Spleen (tissue), 7 donors: ENCODE results near the gene PPBP.

Experiments
- POLR2A ChIP-seq, 3 donors: fragments of 450-650 bp; IDR thresholded peaks; one replicate each; pipeline ENCODE4 v1.5.1; 2017; ENCODE audit warnings: antibody characterized with exemption in 3 of 3, mild to moderate bottlenecking in 1 of 3
- POLR2AphosphoS5 ChIP-seq, 3 donors: sonication (generic); formaldehyde crosslinking; IDR thresholded peaks; one replicate each; pipeline ENCODE4 v1.5.1; 2017; ENCODE audit warnings: antibody characterized with exemption in 3 of 3
- TF ChIP-seq, protein P1 (sequence below), 11 experiments: fragments of 200-600 bp in 7 of 11; fragments of 450-650 bp in 4 of 11; sonication (generic) in 4 of 11; IDR thresholded peaks in 8 of 11; conservative IDR thresholded peaks in 3 of 11; 1 replicate in 7 of 11; 2 replicates in 4 of 11; pipeline versions ENCODE4 v1.4.0 to v1.8.0; 2016 to 2021; ENCODE audit warnings: antibody characterized with exemption in 11 of 11, inconsistent platforms in 4 of 11, mild to moderate bottlenecking in 1 of 11
- donor health status: DM: no; HTN: no; CAD: no; lungs with moderate emphysema.
- donor health status: DM: no; HTN: no; CAD: no.
- donor health status: DM: no; HTN: no; CAD: no.

DNA sequence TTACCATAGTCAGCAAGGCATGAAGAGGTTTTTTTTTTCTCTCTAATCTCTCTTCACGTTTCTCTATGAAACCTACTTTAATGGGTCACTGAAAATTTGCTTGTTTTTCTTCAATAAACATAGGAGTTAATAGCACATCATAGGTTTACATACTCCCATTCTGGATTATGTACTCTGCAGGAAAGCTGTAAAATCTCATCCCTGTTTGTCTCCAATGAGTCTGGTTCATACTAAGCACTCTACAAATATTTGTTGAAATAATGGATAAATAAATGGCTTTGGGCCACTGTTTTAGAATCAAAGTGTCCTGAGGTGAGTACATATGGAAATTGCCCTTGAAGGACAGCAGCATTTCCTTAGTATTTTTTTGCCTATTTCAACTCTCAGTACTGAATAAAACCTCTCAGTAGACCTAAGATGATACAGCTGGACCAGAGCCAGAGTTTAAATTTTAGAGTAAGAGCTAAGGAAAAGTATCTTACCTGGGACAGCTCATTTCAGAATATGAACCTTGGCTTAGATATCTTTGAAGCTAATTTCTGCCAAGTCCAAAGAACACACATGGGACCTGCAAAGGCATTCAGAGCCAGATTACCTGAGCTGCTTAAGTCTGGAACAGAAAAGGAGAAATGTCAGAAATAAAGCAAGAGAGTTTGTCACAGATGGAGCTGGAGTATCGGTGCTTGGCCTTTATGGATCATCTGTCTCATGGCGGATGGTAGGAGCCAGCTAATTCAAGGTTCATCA is 40.6 kb downstream of the PPBP start:
- TF ChIP-seq POLR2A (IDR thresholded peaks at IDR 0.05), result no peak
- TF ChIP-seq, protein P1, sequence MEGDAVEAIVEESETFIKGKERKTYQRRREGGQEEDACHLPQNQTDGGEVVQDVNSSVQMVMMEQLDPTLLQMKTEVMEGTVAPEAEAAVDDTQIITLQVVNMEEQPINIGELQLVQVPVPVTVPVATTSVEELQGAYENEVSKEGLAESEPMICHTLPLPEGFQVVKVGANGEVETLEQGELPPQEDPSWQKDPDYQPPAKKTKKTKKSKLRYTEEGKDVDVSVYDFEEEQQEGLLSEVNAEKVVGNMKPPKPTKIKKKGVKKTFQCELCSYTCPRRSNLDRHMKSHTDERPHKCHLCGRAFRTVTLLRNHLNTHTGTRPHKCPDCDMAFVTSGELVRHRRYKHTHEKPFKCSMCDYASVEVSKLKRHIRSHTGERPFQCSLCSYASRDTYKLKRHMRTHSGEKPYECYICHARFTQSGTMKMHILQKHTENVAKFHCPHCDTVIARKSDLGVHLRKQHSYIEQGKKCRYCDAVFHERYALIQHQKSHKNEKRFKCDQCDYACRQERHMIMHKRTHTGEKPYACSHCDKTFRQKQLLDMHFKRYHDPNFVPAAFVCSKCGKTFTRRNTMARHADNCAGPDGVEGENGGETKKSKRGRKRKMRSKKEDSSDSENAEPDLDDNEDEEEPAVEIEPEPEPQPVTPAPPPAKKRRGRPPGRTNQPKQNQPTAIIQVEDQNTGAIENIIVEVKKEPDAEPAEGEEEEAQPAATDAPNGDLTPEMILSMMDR (IDR thresholded peaks at IDR 0.05 in 8 of 11, conservative IDR thresholded peaks at IDR 0.05 in 3 of 11), result no peak
- no peak for TF ChIP-seq POLR2AphosphoS5 (IDR thresholded peaks at IDR 0.05)
